ENCODE data around the gene FADS3. TPM values are rescaled to one million over a fixed set of nuclear protein-coding genes. Genes with fewer than 3 reads are reported as not detected.

Gene FADS3
- polyA plus RNA-seq, 1 experiment = 271 TPM

- DNase-seq (ENCODE audit: low read depth) = no peak
- Histone ChIP-seq H3K27me3 (ENCODE audit: control insufficient read depth, insufficient read depth, low read length) (no peaks in the 10 kb centered on the region), H3K4me3 (ENCODE audit: low read depth, low read length) (no peak overlapping the region), H3K36me3 (ENCODE audit: control insufficient read depth, insufficient read depth, low read length) (peaks cover 32% of the 10 kb centered on the region)
- TF ChIP-seq CTCF (IDR thresholded peaks at IDR 0.05; ENCODE audit: insufficient read depth, low read depth, low read length) = no peak
- ChIA-PET CTCF (interaction anchor here (1.8 to 2.6 kb wide), 2 partner anchors 35 to 244 kb away, joined by 6 to 12 read pairs; no protein-coding TSS in a partner anchor), POLR2A (no interaction called here)
Observed at GRCh38 chr11:61863548-61864081, 27.7 kb downstream of the FADS3 start.

DNA sequence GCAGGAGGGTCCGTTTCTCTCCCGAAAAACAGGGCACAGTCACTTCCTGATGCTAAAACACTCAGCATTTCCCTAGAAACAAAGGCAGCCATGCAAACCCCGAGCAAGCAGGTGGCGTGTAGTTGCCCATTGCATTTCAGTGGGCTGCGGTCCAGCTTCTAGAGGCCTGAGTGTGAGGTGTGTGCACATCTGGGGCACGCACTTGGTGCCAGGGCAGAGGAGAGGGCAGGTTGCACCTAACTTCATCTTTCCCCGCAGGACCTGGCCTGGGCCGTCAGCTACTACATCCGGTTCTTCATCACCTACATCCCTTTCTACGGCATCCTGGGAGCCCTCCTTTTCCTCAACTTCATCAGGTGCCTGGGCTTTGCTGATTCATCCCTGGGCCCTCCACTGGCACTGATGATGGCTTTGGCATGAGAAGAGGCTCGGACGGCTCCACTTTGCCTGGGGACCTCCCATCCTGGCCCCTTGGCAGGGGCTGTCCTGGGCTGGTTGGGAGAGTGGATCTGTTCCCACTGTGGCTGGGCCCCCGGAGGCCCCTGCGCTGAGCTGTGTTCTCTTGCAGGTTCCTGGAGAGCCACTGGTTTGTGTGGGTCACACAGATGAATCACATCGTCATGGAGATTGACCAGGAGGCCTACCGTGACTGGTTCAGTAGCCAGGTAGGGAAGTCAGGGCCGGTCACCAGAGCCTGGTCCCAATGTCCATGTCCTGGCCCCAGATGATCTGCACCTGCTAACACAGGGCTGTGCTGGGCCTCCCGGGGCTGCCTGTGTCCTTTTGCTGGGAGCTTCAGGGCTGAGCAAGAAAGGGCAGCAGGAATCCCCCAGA, 28.4 kb downstream of the FADS3 start:
- H3K4me3 ChIP-seq (ENCODE audit: low read depth, low read length) = no peak overlapping the region
- POLR2A ChIA-PET = no interaction called here
- H3K36me3 ChIP-seq (ENCODE audit: control insufficient read depth, insufficient read depth, low read length) = peaks cover 32% of the 10 kb centered on the region
- no peak for DNase-seq (ENCODE audit: low read depth)
- CTCF ChIA-PET = interaction anchor here (1.2 to 2.6 kb wide), 2 partner anchors 8 to 36 kb away, joined by 4 to 12 read pairs; no protein-coding TSS in a partner anchor
- TF ChIP-seq CTCF (IDR thresholded peaks at IDR 0.05; ENCODE audit: insufficient read depth, low read depth, low read length) = no peak
- H3K27me3 ChIP-seq (ENCODE audit: control insufficient read depth, insufficient read depth, low read length) = no peaks in the 10 kb centered on the region

DNA sequence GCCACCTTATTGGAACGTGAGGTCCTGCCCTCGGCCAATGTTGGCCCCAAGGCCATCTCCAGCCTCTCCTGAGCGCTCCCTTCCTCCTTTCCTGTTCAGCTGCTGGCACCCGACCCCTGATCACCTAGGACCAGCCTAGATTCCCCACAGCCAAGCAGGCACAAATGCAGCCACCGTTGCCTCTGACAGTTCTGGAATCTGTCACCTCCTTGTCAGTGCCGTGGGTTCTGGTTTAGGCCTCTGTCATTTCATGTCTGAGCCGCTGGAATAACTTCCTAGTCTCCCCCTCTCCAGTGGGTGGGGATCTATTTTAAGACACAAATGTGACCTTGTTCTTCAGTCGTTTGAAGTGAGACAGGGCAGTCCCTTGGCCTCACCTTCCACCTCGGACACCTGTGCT, 29.7 kb downstream of the FADS3 start:
- CTCF ChIA-PET = interaction anchor here (1.2 to 2.6 kb wide), 2 partner anchors 9 to 37 kb away, joined by 4 to 12 read pairs; no protein-coding TSS in a partner anchor

GRCh38 chr11:61860054-61860903, 31.1 kb downstream of the FADS3 start:
- TF ChIP-seq CTCF (IDR thresholded peaks at IDR 0.05; ENCODE audit: insufficient read depth, low read depth, low read length) = no peak

More for the DNA sequence above, 29.7 kb downstream of the FADS3 start:
- Histone ChIP-seq H3K36me3 (ENCODE audit: control insufficient read depth, insufficient read depth, low read length) (peaks cover 45% of the 10 kb centered on the region), H3K27me3 (ENCODE audit: control insufficient read depth, insufficient read depth, low read length) (no peaks in the 10 kb centered on the region), H3K4me3 (ENCODE audit: low read depth, low read length) (no peak overlapping the region)
- no peak for TF ChIP-seq CTCF (IDR thresholded peaks at IDR 0.05; ENCODE audit: insufficient read depth, low read depth, low read length)
- POLR2A ChIA-PET = no interaction called here
- DNase-seq (ENCODE audit: low read depth) = no peak

More at GRCh38 chr11:61860054-61860903, 31.1 kb downstream of the FADS3 start:
- no peak overlapping the region for H3K4me3 ChIP-seq (ENCODE audit: low read depth, low read length)
- no peaks in the 10 kb centered on the region for H3K27me3 ChIP-seq (ENCODE audit: control insufficient read depth, insufficient read depth, low read length)
- CTCF ChIA-PET = interaction anchor here (0.6 to 0.8 kb wide), 2 partner anchors 20 to 222 kb away, joined by 3 to 5 read pairs; no protein-coding TSS in a partner anchor
- POLR2A ChIA-PET = no interaction called here
- H3K36me3 ChIP-seq (ENCODE audit: control insufficient read depth, insufficient read depth, low read length) = peaks cover 41% of the 10 kb centered on the region
- DNase-seq (ENCODE audit: low read depth) = no peak
